Hepatocyte (in vitro differentiated cells): ENCODE results near the gene PDZD7.

Source experiments
- CTCF ChIP-seq: fragments of 200-600 bp; sonication (generic); IDR thresholded peaks from 2 replicates; pipeline ENCODE4 v1.5.1; 2016; ENCODE audit warnings: antibody characterized with exemption, mild to moderate bottlenecking; ENCODE audit not compliant: poor library complexity
- EZH2 ChIP-seq: fragments of 200-600 bp; sonication (generic); IDR thresholded peaks from 2 replicates; pipeline ENCODE4 v1.6.1; 2016; ENCODE audit warnings: antibody characterized with exemption, mild to moderate bottlenecking, borderline replicate concordance

- TF ChIP-seq CTCF (no peak), EZH2 (no peak)
Measured at GRCh38 chr10:100972904-100973535, 57.9 kb downstream of the PDZD7 start.
